NOMO-1 (cell line): ENCODE results near the gene CSK.

ENCODE experiments used
- DNase-seq, 2 experiments: peaks; one replicate each; lab custom pipeline; 2025; ENCODE audit not compliant: unreplicated experiment in 2 of 2; lab: John Stamatoyannopoulos, UW

Gene CSK

DNA sequence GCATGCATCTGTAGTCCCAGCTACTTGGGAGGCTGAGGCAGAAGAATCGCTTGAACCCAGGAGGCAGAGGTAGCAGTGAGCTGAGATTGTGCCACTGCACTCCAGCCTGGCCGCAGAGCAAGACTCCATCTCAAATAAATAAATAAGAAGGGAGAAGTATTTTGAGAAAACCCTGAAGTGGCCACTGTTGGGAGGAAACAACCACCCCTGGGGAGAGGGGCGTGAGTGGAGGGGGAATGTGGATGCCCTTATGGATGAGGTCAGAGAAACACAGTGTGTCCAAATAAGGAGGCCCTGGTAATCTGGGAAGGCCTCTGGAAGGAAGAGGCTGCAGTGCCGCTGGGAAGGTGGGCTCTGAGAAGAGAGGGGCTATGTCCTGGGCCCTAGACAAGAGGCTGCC is 40.4 kb downstream of the CSK start:
- DNase-seq: no peak

DNA sequence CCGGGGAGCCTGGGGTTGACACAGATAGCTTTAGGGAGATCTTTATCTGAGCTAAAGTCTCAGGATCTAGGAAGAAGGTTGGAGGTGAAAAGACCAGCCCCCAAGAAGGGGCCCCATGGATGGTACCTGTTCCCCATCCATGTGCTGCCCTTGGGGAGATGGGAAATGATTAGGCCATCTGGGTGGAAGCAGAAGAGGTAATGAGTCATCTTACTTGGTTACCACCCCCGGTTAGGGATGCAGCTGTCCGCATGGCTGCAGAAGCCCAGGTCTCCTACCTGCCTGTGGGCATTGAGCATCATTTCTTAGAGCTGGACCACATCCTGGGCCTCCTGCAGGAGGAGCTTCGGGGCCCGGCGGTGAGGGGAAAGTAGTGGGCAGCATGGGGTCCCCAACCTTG is 41.4 kb downstream of the CSK start:
- no peak for DNase-seq

DNA sequence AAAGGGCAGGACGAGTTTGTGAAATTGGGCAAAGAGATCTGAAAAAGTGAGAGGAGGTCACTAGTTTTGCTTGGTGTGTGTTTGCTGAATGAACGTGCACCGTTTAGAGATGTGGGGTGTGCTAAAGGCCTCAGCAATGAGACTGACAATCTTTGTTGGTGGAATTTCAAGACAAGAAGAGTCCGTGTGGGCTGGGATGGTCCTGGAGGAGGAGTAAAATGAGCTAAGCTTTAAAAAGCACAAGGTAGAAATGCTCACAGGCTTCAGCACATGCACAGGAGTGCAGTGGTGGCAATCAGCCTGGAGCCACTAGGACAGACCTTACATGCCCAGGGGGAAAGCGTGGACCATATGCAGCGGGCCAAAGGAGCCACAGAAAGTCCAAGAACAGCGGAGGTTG is 43.1 kb downstream of the CSK start:
- no peak for DNase-seq

DNA sequence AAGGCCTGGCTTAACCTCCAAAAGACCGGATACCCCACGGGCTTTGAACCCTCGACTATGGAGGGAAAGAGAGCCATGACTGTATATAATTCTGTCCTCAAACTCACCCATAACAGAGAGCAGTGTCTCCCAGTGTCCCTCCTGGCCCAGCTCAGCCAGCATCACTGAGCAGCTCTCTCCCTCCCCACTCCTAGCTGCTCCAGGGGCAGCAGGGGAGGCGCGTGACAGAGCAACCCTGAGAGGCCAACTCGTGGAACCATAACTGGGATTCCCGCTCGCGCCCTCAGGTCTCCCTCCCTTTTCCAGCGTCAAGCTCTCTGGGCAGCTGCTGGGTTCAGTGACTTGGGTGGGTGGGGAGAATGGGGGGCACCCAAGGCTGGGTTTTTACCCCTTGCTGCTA is 44.0 kb downstream of the CSK start:
- no peak for DNase-seq

DNA sequence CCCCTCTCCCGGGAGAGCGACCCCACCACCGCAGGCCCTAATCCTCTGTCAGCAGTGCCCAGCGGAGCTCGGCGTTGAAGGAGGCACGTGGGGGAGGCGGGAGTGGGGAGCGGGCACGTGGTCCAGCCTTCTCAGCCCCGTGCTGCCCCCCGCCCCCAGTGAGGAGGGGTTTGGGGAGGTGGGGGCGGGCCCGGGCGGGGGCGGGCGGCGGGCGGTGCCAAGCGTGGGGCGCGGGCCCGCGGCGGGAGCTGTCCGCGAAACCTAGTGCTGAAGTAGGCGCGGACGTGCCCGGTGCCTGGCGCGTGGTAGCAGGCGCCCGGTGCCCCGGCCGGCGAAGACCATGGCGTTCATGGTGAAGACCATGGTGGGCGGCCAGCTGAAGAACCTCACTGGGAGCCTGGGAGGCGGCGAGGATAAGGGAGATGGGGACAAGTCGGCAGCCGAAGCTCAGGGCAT is 44.5 kb downstream of the CSK start, which contains the start of gene CPLX3:
TSS of gene CPLX3 (plus strand) at position 264 of the 456 bp plus-strand sequence. CDS start at position 341, 77 bp downstream.
- no peak for DNase-seq

DNA sequence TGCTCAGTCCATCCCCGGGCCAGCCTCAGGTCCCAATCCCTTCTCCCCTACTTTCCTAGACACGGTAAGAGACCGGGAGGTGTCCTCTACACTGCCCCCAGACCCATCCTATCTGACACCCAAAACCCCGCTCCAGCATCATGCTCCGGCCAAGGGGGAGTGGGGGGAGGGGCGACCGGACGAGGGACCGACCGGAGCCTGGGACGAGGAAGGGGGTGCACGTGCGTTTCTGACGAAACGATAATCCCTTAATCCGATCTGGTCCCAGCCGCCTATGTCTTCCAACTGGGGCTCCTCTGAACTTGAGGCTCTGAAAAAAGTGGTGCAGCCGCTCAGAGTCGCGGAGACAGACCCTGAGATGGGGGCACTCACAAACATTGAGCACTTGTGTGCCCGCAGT is 45.0 kb downstream of the CSK start:
- DNase-seq: no peak

DNA sequence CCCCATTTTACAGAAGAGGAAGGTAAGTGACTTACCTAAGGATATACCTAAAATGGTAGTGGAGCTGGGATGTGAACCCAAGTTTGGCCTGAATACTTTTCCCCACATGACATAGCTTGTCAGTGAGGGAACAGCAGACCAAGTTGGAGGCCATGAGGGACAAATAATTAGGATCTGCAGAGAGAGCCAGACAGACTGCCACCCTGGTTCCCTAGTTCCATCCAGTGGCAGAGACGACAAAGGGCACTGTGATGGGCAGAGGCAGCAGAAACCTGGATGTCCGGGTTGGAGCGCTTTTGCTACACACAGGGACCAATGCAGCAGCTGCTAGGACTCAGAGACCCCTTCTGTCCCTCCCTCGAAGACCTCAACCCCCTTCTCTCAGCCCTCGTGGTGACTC is 45.7 kb downstream of the CSK start:
- no peak for DNase-seq

DNA sequence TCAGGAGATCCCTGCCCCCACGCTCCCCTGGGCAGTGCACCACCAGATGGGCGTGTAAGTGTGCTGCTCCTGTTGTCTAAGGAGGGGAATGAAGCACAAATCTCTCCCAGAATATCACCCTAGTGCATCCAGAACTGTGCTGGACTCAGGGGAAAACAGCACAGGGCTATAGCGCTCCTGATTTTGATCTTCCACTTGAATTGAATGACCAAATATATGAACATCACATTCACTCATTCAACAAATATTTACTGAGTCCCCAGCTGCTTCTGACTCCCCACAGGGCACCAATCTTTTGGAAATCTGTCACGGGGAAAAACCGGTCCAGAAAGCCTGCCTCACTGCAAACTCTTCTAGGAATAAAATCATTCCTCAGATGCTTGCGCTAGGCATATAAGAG is 47.0 kb downstream of the CSK start:
- DNase-seq: no peak

DNA sequence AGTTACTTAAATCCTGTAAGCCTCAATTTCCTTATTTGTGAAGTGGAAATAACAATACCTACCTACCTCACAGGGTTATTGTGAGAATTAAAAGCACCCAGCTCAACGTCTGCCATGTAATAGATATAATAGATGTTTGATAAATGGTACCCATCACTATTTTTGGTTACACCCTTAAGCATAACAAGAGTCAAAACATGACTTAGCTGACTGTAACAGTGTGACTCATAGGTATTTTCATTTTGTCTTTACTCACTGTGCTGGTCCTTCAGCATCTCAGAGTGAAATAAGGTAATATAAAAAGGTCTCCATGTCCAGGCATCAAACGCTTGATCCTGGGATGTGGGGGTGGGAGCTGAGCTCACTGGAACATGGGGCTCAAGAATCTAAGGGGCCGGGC is 47.6 kb downstream of the CSK start:
- no peak for DNase-seq

DNA sequence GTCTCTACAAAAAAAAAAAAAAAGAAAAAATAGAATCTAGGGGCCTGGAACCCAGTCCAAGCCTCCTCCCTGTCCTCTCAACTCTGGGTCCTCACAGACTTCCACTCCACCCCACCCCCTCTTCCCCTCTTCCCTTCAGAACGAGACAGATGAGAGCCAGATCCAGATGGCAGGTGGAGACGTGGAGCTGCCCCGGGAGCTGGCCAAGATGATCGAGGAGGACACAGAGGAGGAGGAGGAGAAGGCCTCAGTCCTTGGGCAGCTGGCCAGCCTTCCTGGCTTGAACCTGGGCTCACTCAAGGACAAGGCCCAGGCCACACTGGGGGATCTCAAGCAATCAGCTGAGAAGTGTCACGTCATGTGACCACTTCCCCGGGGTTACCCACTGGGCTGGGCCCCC is 48.1 kb downstream of the CSK start:
- DNase-seq: no peak

DNA sequence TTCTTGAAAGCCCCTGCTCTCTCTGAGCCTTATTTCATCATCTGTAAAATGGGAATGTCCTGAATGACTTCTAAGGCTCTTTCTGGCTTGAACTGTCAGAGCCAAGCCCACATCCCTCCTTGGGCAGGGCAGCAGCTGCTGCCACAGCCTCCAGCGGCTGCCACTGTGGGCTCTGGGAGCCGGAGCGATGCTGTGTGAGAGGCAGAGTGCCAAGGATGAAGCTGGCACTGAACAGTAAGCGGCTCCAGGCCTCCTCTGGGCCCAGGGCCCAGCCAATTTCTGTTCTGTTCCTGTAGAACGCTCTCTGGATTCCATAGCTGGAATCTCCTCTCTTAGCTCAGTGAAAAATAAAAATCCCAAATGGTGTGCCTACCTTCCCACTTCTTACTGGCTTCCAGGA is 49.0 kb downstream of the CSK start:
- no peak for DNase-seq

DNA sequence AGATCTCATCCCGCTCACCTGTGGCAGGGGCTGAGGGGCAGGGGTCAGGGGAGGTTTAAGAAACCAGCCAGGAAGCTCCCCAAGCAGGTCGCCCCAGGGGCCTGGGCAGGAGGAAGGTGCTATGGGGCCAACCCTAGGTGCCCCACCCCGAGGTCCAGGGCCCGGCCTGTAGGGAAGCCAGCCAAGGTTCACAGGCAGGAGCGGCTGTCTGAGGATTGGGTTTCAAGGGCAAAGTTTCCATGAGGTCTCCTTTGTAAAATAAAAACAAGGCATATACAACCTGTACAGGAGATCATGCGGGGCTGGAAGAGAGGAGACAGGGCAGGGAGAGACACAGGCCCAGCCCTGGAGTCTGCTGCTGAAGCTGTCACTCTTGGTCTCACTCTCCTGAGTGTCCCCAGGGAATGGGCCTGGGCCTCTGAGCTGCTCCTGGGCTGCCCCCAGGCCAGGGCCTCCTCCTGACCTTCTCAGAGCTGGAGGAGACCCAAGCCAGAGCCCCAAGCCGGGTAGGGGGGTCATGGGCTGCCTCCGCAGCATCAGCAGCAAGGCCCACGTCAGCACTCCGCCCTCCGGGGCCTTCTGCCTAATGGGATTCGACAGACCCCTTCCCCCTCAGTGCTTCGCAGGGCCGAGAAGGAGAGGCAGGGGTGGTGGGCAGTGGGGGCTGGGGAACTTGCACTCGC is 50.1 kb downstream of the CSK start:
- DNase-seq: no peak

DNA sequence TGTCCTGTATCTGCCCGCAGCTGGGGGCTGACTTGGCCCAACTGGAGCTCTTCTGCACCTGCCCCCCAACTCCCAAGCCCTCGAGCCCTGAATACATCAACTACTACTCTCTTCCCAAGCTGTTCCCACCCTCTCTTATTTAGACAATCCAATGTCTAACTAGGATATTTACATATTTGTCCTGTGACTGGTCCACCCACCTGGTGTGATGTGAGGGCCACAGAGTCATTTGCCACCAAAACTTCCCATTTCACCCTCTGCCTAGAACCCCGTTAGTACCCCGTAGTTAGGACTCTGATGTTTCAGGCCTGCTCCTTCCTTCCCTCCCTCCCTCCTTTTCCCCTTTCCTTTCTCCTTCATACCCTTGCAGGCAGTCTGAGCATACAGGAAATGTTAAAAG is 50.9 kb downstream of the CSK start:
- DNase-seq: no peak

DNA sequence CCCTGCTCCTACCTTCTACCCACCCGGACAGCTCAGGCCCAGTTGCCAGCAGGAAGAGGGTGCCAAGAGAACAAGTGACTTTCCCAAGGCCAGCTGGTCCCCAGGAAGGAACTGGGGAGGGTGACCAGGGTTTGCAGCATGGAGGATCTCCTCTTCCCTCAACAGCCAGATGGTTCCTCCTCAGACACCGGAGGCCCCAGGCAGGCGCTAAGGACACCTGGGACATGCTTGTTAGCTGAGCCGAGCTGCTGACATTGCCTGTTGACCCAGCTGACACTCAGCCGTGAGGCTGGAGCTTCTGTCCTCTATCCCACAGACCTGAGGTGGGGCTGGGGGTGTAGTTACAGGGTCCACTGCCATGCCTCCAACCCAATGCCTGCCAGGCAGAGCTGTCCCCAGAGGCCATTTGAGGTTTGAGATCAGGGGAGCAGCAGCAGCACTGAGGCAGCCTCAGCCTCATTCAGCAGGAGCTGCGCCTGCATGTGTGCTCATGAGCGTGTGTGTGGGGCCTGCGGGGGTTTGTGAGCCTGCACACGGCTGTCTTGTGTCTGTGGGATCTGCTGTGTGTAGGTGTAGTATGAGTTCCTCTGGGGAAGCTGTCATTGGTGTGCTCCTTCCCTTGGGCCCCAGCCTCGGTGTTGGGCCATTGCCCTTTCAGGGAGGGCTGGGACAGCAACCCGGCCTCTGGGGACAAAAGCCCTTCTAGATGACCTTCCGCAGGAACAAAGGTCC is 51.7 kb downstream of the CSK start:
- no peak for DNase-seq

DNA sequence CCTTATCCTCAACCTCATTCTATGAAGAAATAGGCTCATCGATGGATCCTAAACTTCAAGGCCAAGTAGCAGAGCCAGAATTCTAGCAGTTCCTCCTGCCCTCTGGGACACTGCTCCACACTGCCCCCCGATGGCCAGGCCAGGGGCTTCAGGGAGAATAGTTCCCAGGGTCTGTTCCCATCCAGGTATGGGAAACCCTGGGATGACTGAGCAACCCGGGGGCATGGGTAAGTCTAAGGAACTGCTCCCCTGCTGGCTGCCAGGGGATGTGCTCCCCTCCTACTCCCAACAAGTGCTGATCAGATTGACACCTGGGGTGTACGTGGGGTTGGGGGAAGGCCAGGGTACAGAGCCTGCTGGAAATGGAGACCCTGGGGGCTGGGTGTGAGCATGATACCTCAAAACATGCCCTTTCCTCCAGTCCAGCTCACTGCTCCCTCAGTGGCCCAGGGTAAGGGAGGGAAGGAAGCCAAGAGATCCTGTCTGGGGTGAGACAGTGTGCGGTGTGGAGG is 53.5 kb downstream of the CSK start:
- DNase-seq: peak; percentile 22 to 26

DNA sequence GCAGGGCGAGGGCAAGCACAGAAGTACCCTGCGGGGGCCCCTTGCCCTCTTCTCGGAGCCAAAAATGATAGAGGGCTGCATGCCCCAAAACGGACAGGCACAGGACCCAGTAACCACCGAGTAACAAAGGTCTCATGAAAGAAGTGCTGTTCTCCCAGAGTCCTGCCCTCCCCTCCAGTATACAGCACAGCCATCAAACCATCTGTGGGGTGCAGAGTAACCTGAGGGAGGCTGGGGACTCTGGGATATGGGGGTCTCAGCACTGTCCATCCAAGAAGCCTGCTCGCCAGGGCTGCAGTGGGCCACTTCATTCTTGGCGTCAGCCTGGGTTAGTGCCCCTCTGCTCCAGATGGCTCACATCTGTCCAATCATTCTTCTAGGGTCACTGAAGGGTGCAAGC is 55.0 kb downstream of the CSK start:
- DNase-seq: no peak

DNA sequence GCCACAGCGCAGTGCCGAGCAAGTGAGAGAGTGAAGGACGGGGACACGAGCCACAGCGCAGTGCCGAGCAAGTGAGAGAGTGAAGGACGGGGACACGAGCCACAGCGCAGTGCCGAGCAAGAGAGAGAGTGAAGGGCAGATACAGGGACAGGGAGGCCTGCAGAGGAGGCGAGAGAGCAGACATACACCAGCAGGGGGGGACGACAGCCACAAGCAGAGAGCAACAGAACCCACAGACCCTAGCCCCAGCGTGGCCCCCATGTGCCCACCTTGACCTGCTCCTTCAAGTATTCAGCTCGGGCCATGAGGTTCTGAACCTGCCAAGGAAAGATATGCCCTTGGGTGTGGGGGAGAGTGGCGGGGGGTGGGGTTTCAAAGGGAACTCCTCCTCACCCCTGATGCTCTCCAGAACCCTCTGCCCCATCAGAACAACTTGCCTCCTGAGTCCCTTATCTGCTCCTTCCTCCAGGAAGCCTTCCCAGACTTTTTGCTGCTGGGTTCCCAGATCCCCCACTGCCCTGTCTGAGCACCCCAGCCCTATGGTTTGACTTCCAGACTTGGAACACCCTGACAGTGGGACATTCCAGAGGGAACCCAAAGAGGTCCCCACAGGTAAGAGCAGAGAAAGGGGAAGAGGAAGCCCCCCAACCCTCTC is 55.7 kb downstream of the CSK start:
- no peak for DNase-seq

DNA sequence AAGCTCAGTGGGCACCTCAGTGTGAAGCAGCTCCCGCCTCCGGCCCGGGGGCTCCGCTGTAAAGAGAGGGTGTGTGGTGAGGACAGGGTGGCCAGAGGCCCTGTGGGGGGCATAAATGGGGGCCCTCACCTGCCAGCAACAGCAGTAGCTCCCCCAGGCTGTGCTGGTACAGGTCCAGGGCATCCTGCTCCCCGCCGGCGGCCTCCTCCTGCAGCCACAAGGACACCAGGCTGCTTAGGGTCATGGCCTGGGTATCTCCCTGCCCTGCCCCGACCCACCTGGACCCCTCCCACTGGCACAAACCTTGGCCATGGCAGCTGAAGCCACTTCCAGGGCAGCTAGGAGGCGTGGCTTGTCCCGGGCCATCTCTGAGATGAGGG is 56.2 kb downstream of the CSK start:
- DNase-seq: no peak

DNA sequence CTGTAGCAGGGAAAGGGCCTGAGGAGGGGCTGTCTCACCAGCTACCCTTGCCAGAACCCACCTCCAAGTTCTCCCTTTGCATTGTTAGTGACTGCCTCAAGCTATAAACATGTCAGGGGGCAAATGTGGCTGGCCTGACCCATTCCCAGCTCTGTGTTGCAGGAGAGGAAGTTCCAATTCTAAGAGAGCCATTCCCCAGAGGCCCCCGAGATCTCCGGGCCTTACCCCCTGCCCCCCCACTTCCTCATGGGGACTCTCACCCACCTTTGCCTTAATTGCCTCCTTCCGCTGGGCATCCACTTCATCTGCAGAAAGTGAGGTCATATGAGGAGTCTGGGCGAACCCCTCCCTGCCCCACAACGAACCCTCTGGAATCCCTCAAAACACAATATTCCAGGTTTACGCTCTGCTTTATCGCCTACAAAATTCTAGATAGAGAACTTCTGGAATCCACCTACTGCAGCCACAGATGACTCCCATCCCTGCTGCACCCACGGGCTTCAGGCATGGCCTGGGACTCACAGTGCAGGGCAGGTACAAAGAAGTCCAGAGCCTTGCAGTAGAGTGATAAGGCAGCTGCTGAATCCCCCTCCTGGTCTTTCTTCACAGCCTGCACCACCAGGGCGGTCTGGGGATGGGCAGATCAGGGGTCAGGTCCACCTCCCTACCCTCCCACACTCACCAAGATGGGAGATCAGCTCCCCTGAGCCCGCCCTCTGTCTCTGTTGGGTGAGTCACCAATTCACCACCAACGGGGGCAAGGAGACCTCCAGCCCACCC is 57.1 kb downstream of the CSK start:
- DNase-seq: no peak

DNA sequence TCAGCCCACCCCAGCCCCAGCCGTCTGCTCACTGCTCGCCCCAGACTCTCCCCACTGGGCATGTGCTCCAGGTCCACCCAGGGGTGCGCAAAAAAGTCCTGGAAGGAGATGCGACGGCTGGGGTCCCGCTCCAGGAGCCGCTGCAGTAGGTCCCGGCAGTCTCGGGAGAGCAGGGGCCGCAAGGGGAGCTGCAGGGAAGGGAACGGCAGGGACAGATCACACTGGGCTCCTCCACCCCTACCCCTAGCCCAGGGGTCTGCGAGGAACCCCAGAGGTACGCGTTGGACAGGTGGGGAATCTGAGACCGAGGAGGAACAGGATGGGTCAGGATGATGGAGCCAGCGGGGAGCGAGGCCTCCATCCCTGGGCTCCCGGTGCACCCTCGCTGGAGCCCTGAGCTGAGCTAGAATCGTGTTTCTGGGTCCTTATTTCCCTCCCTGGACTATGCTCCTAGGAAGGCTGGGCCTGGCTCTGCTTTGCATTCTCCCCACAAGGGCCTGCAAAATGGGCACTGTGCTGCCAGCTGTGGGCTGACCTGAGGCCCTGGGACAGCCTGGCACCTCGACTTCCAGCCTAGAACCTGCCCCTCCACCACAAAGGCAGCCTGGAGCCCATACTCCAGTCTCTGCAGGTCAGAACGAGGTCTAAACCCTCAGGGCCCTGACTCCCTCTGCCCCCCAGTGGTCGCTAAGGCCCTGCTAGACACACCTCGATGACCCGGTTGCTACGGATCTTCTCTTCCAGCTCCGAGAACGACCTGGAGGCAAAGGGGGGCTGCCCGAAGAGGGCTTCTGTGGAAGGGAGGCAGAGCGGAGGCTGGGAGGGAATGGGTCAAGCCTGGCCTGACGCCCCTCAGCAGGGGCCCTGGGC is 57.9 kb downstream of the CSK start:
- no peak for DNase-seq
